G401 (cell line): ENCODE measurements around the gene MMAA. TPM values are rescaled to one million over a fixed set of nuclear protein-coding genes. Genes with fewer than 3 reads are reported as not detected.

Source experiments
- DNase-seq: peaks from one replicate; pipeline ENCODE4 v3.0.0-alpha.2; 2015; ENCODE audit warnings: low spot score
- in situ Hi-C: cut with HindIII; loops from 2 replicates; pipeline ENCODE4 v1.10.0; 2016; ENCODE audit warnings: low sequenced_read_pairs, mixed read lengths
- total RNA-seq: library from RNA; depleted of rRNA; stranded (reverse); fragments of >200 nt; shearing (Covaris generic); gene quantifications from 2 replicates; pipeline ENCODE4 v1.2.3, GENCODE V29; 2014; rRNA removed

MMAA gene
- total RNA-seq, 1 experiment from 2014 or later: 0.95 TPM

DNA sequence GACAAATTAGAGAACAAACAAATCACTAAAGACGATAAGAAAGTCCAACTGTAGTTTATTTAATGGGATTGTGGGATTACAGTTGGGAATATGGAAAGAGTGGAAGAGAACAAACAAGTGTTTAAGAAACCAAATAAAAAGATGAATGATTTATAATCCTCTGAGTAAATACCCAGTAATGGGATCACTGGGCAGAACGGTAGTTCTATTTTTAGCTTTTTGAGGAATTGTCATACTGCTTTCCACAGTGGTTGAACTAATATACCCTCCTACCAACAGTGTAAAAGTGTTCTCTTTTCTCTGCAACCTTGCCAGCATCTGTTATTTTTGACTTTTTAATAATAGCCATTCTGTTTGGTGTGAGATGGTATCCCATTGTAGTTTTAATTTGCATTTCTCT, 75.7 kb downstream of the MMAA start:
- in situ Hi-C loops: no loop called here
- no peak for DNase-seq

DNA sequence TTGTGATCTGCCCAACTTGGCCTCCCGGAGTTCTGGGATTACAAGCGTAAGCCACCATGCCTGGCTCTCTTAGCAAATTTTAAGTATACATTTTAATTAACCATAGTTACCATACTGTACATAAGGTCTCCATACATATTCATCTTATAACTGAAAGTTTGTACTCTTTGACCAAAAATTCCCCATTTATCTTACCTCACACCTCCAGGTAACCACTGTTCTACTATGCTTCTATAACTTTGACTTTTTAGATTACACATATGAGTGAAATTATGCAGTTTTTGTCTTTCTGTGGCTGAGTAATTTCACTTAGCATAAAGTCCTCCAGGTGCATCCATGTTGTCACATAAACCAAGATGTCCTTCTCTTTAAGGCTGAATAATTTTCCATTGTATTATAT, 78.1 kb downstream of the MMAA start:
- in situ Hi-C loops: no loop called here
- DNase-seq: no peak

DNA sequence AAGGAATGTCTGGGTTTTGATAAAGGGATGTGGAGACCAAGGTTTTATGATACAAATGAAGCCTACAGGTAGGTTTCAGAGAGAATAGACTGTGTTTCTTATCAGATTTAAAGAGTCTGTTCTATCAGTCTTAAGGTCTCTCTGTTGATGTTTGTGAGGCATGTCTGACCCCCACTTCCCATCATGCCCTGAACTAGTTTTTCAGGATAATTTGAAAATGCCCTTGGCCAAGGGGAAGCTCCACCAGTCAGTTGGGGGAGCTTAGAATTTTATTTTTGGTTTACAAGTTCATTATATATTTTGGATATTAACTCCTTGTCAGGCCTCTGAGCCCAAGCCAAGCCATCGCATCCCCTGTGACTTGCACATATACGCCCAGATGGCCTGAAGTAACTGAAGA, 79.3 kb downstream of the MMAA start:
- DNase-seq: no peak
- in situ Hi-C loops: no loop called here

DNA sequence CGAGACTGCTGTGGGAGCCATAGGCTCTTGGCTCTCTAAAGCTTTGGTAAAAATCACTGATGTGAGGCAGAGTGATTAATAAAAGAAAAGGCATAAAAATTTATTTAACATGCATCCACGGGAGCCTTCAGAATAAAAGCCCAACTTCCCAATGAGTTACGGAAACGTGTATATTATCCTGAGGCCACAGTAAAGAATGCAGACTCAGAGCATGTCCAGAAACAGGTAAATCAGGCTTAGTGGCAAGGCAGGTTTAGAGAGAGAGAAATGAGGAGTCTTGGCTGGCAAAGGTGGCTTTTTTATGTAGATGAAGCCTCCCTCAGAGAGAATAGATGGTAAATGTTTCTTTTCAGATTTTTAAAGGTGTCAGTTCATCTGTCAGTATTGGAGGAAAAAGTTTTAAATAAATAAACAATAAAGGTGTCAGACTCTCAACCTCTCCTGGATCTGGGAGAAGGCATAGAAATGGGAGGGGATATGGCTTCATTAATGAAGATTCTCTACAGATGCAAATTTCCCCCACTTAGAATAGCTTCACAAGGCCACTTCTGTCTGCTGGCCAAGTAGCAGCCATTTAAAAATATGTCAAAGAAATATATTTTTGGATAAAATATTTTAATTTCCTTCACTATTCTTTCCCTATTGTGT, 84.8 kb downstream of the MMAA start:
- no peak for DNase-seq
- in situ Hi-C loops: no loop called here

DNA sequence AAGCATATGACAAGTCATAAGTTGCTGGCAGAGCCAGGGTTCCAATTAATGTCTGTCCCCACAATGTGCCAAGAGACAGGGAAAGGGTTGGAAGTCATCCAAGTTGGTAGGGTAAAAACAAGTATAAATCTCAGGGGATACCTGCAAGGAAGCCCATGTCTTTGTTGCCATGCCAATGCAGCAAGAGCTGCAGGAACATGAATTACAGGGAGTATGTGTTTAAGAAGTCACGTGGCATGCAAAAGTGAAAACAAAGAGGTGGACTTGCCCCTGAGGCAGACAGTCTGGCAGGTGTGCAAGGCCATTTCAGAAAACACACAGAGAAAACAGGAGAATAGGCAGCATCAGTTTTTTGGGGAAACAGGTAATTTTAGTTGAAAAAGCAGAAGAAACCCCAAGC, 90.2 kb downstream of the MMAA start:
- peak; percentile 41 for DNase-seq
- in situ Hi-C loops: no loop called here

Other genes starting within 250 kb of the MMAA start
- gene SMAD1, start 137.5 kb upstream of the MMAA start, total RNA-seq: 1.4 and 3.9 TPM in 2 replicates
- gene C4orf51, start 60.8 kb downstream of the MMAA start, total RNA-seq: not detected in 2 replicates